Measurements from ENCODE around the gene UNC93A.
"Not testable (repeated sequence)": the region's sequence is repeated elsewhere in the genome, so short reads cannot be mapped to it uniquely, and the experiment has no call there.

The UNC93A gene

GRCh38 chr6:167279766-167280446 lies 11.2 kb upstream of the UNC93A start:
- Histone ChIP-seq H3K9me3 (no peaks in the 10 kb centered on the region), H3K36me3 (no peaks in the 10 kb centered on the region), H3K27me3 (peaks cover 17% of the 10 kb centered on the region), H3K4me1 (ENCODE audit: control insufficient read depth in 1 of 2, insufficient read depth in 1 of 2, low read depth in 1 of 2, low read length in 1 of 2) (no peaks in the 10 kb centered on the region), H3K4me3 (ENCODE audit: low read depth in 1 of 2, low read length in 1 of 2) (no peak overlapping the region), H3K27ac (no peak overlapping the region)
- TF ChIP-seq, protein P1, sequence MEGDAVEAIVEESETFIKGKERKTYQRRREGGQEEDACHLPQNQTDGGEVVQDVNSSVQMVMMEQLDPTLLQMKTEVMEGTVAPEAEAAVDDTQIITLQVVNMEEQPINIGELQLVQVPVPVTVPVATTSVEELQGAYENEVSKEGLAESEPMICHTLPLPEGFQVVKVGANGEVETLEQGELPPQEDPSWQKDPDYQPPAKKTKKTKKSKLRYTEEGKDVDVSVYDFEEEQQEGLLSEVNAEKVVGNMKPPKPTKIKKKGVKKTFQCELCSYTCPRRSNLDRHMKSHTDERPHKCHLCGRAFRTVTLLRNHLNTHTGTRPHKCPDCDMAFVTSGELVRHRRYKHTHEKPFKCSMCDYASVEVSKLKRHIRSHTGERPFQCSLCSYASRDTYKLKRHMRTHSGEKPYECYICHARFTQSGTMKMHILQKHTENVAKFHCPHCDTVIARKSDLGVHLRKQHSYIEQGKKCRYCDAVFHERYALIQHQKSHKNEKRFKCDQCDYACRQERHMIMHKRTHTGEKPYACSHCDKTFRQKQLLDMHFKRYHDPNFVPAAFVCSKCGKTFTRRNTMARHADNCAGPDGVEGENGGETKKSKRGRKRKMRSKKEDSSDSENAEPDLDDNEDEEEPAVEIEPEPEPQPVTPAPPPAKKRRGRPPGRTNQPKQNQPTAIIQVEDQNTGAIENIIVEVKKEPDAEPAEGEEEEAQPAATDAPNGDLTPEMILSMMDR (IDR thresholded peaks at IDR 0.05): no peak

- not testable (repeated sequence) for H3K36me3 ChIP-seq; H3K27ac ChIP-seq; H3K9me3 ChIP-seq; H3K4me3 ChIP-seq (ENCODE audit: low read depth in 1 of 2, low read length in 1 of 2); H3K4me1 ChIP-seq (ENCODE audit: control insufficient read depth in 1 of 2, insufficient read depth in 1 of 2, low read depth in 1 of 2, low read length in 1 of 2)
- peaks cover 17% of the 10 kb centered on the region for H3K27me3 ChIP-seq
Measured at GRCh38 chr6:167280466-167280865, 10.6 kb upstream of the UNC93A start.

DNA sequence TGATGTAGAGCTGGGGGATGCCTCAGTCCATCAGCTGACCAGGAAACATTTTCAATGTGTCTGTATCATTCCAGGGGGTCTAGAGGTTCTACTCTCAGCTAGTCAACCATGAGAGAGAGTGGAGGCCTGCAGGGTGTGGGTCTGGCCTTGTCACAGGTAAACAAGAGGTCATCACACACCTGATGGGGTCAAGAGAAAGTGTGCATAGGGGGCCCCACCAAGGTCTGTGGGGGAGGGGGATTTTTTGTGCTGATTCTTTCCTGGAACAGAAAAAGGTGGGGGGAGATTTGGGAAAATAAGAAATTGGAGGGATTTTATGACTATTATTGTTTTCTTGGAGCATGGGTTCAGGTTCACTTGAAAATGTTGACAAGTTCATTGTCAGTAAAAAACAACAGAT lies 8.9 kb upstream of the UNC93A start:
- Histone ChIP-seq H3K4me1 (ENCODE audit: control insufficient read depth in 1 of 2, insufficient read depth in 1 of 2, low read depth in 1 of 2, low read length in 1 of 2) (no peaks in the 10 kb centered on the region), H3K27ac (no peak overlapping the region), H3K4me3 (ENCODE audit: low read depth in 1 of 2, low read length in 1 of 2) (no peak overlapping the region), H3K36me3 (no peaks in the 10 kb centered on the region), H3K9me3 (no peaks in the 10 kb centered on the region), H3K27me3 (peaks cover 17% of the 10 kb centered on the region)
- TF ChIP-seq, protein P1 (IDR thresholded peaks at IDR 0.05): no peak

GRCh38 chr6:167284565-167284964 lies 6.5 kb upstream of the UNC93A start:
- H3K4me1 ChIP-seq (ENCODE audit: control insufficient read depth in 1 of 2, insufficient read depth in 1 of 2, low read depth in 1 of 2, low read length in 1 of 2); H3K27me3 ChIP-seq; H3K27ac ChIP-seq; H3K36me3 ChIP-seq; H3K9me3 ChIP-seq; H3K4me3 ChIP-seq (ENCODE audit: low read depth in 1 of 2, low read length in 1 of 2): not testable (repeated sequence)

GRCh38 chr6:167285077-167285770 lies 5.9 kb upstream of the UNC93A start:
- TF ChIP-seq, protein P1 (IDR thresholded peaks at IDR 0.05): no peak
- no peaks in the 10 kb centered on the region for H3K36me3 ChIP-seq
- no peak overlapping the region for H3K27ac ChIP-seq
- H3K27me3 ChIP-seq: peaks cover 3% of the 10 kb centered on the region
- H3K4me1 ChIP-seq (ENCODE audit: control insufficient read depth in 1 of 2, insufficient read depth in 1 of 2, low read depth in 1 of 2, low read length in 1 of 2): no peaks in the 10 kb centered on the region
- H3K4me3 ChIP-seq (ENCODE audit: low read depth in 1 of 2, low read length in 1 of 2): no peak overlapping the region
- no peaks in the 10 kb centered on the region for H3K9me3 ChIP-seq

GRCh38 chr6:167287513-167288048 lies 3.5 kb upstream of the UNC93A start:
- Histone ChIP-seq H3K9me3 (no peaks in the 10 kb centered on the region), H3K4me3 (ENCODE audit: low read depth in 1 of 2, low read length in 1 of 2) (no peak overlapping the region), H3K4me1 (ENCODE audit: control insufficient read depth in 1 of 2, insufficient read depth in 1 of 2, low read depth in 1 of 2, low read length in 1 of 2) (no peaks in the 10 kb centered on the region), H3K36me3 (no peaks in the 10 kb centered on the region), H3K27me3 (peaks cover 12% of the 10 kb centered on the region), H3K27ac (no peak overlapping the region)
- TF ChIP-seq, protein P1 (IDR thresholded peaks at IDR 0.05): no peak
